K562 (cell line): ENCODE results near the gene KAT2B. TPM values are rescaled to one million over a fixed set of nuclear protein-coding genes. Genes with fewer than 3 reads are reported as not detected.

Experiments
- ATAC-seq: fragments of 200-7000 bp; cut with Tn5 transposase; 3 replicates; pipeline ENCODE4 v1.9.1; 2020; ENCODE audit warnings: moderate library complexity
- BruUV-seq: library from RNA; stranded (reverse); fragments of 400-500 nt; replicated peaks from 2 replicates; lab custom pipeline; 2021; lab: Mats Ljungman, UMichigan
- CTCF ChIA-PET: fragments of 300-600 bp; formaldehyde crosslinking; extraction: SDS; loops from one replicate; lab custom pipeline; 2021; ENCODE audit warnings: low intra/inter-chr PET ratio; lab: Yijun Ruan, JAX
- POLR2A ChIA-PET: fragments of 300-600, 350-650 bp; sonication (Branson Sonifier 250); formaldehyde crosslinking; extraction: SDS; loops from one replicate; lab custom pipeline; 2021; ENCODE audit warnings: antibody characterized with exemption, inconsistent platforms; lab: Yijun Ruan, JAX
- DNase-seq, 4 experiments: peaks; one replicate each; pipeline versions ENCODE4 v3.0.0 to v3.0.0-alpha.2; 2011 to 2018; ENCODE audit warnings: low spot score in 3 of 4, mixed read lengths in 3 of 4; ENCODE audit errors: extremely low read depth in 1 of 4
- FAIRE-seq: peaks from 2 replicates; lab custom pipeline; 2011; peaks lifted over from hg19 to GRCh38; lab: Jason Lieb, UNC
- H2AFZ ChIP-seq: 2 replicates; pipeline ENCODE4 v1.6.0; 2011; ENCODE audit warnings: low read depth, low read length, control low read depth, inconsistent platforms
- H3K27ac ChIP-seq: fragments of 200-600 bp; 3 replicates; pipeline ENCODE4 v1.8.0; 2011; ENCODE audit warnings: low read depth, mild to moderate bottlenecking, control low read depth, inconsistent platforms, low read length, moderate library complexity, mixed read lengths; ENCODE audit errors: extremely low read depth
- H3K27me3 ChIP-seq, 2 experiments: fragments of 300-600 bp in 1 of 2; 2 replicates in 1 of 2; 3 replicates in 1 of 2; pipeline versions ENCODE4 v1.6.0 to v1.8.0; 2011; ENCODE audit warnings: inconsistent platforms in 2 of 2, low read length in 2 of 2, mild to moderate bottlenecking in 1 of 2, mixed read lengths in 1 of 2, moderate library complexity in 1 of 2; ENCODE audit not compliant: control insufficient read depth in 2 of 2, insufficient read depth in 2 of 2
- H3K36me3 ChIP-seq: fragments of 300-600 bp; 3 replicates; pipeline ENCODE4 v1.8.0; 2011; ENCODE audit warnings: mild to moderate bottlenecking, low read length, inconsistent platforms; ENCODE audit not compliant: control insufficient read depth, insufficient read depth
- H3K4me1 ChIP-seq, 2 experiments: fragments of 200-600 bp in 1 of 2; replicated peaks in 1 of 2; 2 replicates in 1 of 2; 3 replicates in 1 of 2; pipeline versions ENCODE4 v1.5.1 to v1.8.0; 2011; ENCODE audit warnings: inconsistent platforms in 2 of 2, low read length in 2 of 2, mild to moderate bottlenecking in 1 of 2, mixed read lengths in 1 of 2, moderate library complexity in 1 of 2; ENCODE audit not compliant: control insufficient read depth in 2 of 2, insufficient read depth in 2 of 2
- H3K4me2 ChIP-seq: 2 replicates; pipeline ENCODE4 v1.6.1; 2011; ENCODE audit warnings: low read length, control low read depth, inconsistent platforms, mixed read lengths; ENCODE audit not compliant: insufficient read depth
- H3K4me3 ChIP-seq: fragments of 200-600 bp; sonication (generic), shearing (Covaris generic); 2 replicates; pipeline ENCODE4 v1.5.1; 2016; ENCODE audit warnings: control low read depth, inconsistent platforms
- H3K79me2 ChIP-seq: fragments of 200-600 bp; 3 replicates; pipeline ENCODE4 v1.8.0; 2011; ENCODE audit warnings: low read length, inconsistent platforms; ENCODE audit not compliant: control insufficient read depth, insufficient read depth
- H3K9ac ChIP-seq, 2 experiments: 2 replicates each; pipeline versions ENCODE4 v1.6.0 to v1.6.1; 2011; ENCODE audit warnings: low read depth in 2 of 2, low read length in 2 of 2, control low read depth in 1 of 2, inconsistent platforms in 1 of 2, mild to moderate bottlenecking in 1 of 2, mixed read lengths in 1 of 2; ENCODE audit not compliant: insufficient read depth in 1 of 2
- H3K9me1 ChIP-seq: one replicate; pipeline ENCODE4 v1.6.0; 2011; ENCODE audit warnings: inconsistent platforms, mild to moderate bottlenecking, low read length, moderate library complexity; ENCODE audit not compliant: control insufficient read depth, insufficient read depth
- H3K9me3 ChIP-seq: replicated peaks from 2 replicates; pipeline ENCODE4 v1.5.1; 2011; ENCODE audit warnings: low read depth, low read length, inconsistent platforms; ENCODE audit not compliant: control insufficient read depth, insufficient read depth
- H4K20me1 ChIP-seq: replicated peaks from 2 replicates; pipeline ENCODE4 v1.6.1; 2011; ENCODE audit warnings: low read length, inconsistent platforms, mixed read lengths; ENCODE audit not compliant: control insufficient read depth, insufficient read depth
- ARHGAP35 ChIP-seq: fragments of 450-650 bp; IDR thresholded peaks from 2 replicates; pipeline ENCODE4 v1.6.1; 2018; ENCODE audit not compliant: partially characterized antibody
- ARID2 ChIP-seq: fragments of 450-650 bp; IDR thresholded peaks from 2 replicates; pipeline ENCODE4 v1.6.1; 2017; ENCODE audit warnings: antibody characterized with exemption, mild to moderate bottlenecking
- CBFA2T2 ChIP-seq: fragments of 450-650 bp; conservative IDR thresholded peaks from 2 replicates; pipeline ENCODE4 v1.6.1; 2017; ENCODE audit warnings: mild to moderate bottlenecking
- CGGBP1 ChIP-seq: fragments of 250-450 bp; sonication (Bioruptor Pico); IDR thresholded peaks from 2 replicates; pipeline ENCODE4 v1.9.0; 2021; ENCODE audit warnings: mild to moderate bottlenecking
- GATAD2B ChIP-seq: fragments of 450-650 bp; IDR thresholded peaks from 2 replicates; pipeline ENCODE4 v1.6.1; 2017; ENCODE audit warnings: mild to moderate bottlenecking, borderline replicate concordance
- MAZ ChIP-seq, 2 experiments: fragments of 450-650 bp in 1 of 2; sonication (generic) in 1 of 2; formaldehyde crosslinking; IDR thresholded peaks in 1 of 2; conservative IDR thresholded peaks in 1 of 2; 2 replicates each; pipeline versions ENCODE4 v1.4.0 to v1.5.0; 2020; ENCODE audit warnings: mild to moderate bottlenecking in 1 of 2, missing genetic modification reagents in 1 of 2
- MYBL2 ChIP-seq, 2 experiments: fragments of 450-650 bp in 1 of 2; sonication (generic) in 1 of 2; formaldehyde crosslinking in 1 of 2; IDR thresholded peaks; 2 replicates each; pipeline versions ENCODE4 v1.6.1 to v1.8.1; 2017 to 2022; ENCODE audit warnings: borderline replicate concordance in 1 of 2, inconsistent platforms in 1 of 2, low read depth in 1 of 2, mild to moderate bottlenecking in 1 of 2, missing genetic modification reagents in 1 of 2, moderate library complexity in 1 of 2
- NCOA2 ChIP-seq, 2 experiments: fragments of 450-650 bp; IDR thresholded peaks; 2 replicates each; pipeline ENCODE4 v1.6.1; 2018; ENCODE audit warnings: mild to moderate bottlenecking in 2 of 2, moderate library complexity in 1 of 2; ENCODE audit not compliant: partially characterized antibody in 2 of 2
- SETDB1 ChIP-seq: IDR thresholded peaks from one replicate; pipeline ENCODE4 v1.6.1; 2012; ENCODE audit warnings: low read length, control low read depth, inconsistent platforms
- TAF15 ChIP-seq: fragments of 200-400 bp; formaldehyde crosslinking; IDR thresholded peaks from 2 replicates; pipeline ENCODE4 v1.6.1; 2017; ENCODE audit warnings: mild to moderate bottlenecking, low read depth, low read length, moderate library complexity
- TFAP4 ChIP-seq: sonication (generic); formaldehyde crosslinking; IDR thresholded peaks from 2 replicates; pipeline ENCODE4 v1.8.0; 2022; ENCODE audit warnings: missing genetic modification reagents, mild to moderate bottlenecking, moderate library complexity, borderline replicate concordance
- ZNF280B ChIP-seq: fragments of 250-450 bp; sonication (Bioruptor Pico); IDR thresholded peaks from 2 replicates; pipeline ENCODE4 v1.5.1; 2021; ENCODE audit warnings: mild to moderate bottlenecking
- WGBS: fragments of 100-300 bp; shearing (Covaris generic); methylation state at CpG from one replicate; pipeline ENCODE4 v1.1.6; 2016; ENCODE audit warnings: low coverage, mixed read lengths; ENCODE audit not compliant: insufficient coverage; ENCODE audit errors: missing lambda C conversion rate; 5-methylcytosine and 5-hydroxymethylcytosine counted together
- in situ Hi-C: fragments of 300-500 bp; cut with MboI; formaldehyde crosslinking; loops from 4 replicates; pipeline ENCODE4 v1.15.0; 2018; ENCODE audit warnings: inconsistent platforms, mixed read lengths
- intact Hi-C: fragments of 100-400 bp; cut with micrococcal nuclease; formaldehyde crosslinking; loops from 2 replicates; pipeline ENCODE4 v1.14.2; 2022
- polyA plus RNA-seq, 8 experiments: library from polyadenylated mRNA; depleted of rRNA in 4 of 8; stranded (reverse) in 5 of 8; unstranded in 3 of 8; fragments of >200 nt; fragmentation: Nextera tagmentation in 2 of 8; fragmentation: Illumina TruSeq in 1 of 8; extraction: Ambion mirVana in 2 of 8; extraction: Trizol in 1 of 8; gene quantifications; 2 replicates each; pipeline versions ENCODE4 v1.2.1 to v1.2.3, GENCODE V29; 2011 to 2014; ENCODE audit warnings: inconsistent platforms in 1 of 8, missing spikeins in 1 of 8
- total RNA-seq, 7 experiments: library from RNA; depleted of rRNA in 6 of 7; stranded (reverse); fragments of >200 nt in 6 of 7; fragmentation: Illumina TruSeq in 2 of 7; extraction: Trizol in 2 of 7; gene quantifications; 2 replicates each; pipeline versions ENCODE4 v1.2.1 to v1.2.3, GENCODE V29; 2011 to 2021; ENCODE audit warnings: low replicate concordance in 1 of 7

KAT2B gene
- total and polyA plus RNA-seq, 9 of the 15 experiments (the other 6 are each of a cell fraction or from before 2014, with no cell fraction given): 3.3 to 14.9 (median 12.2) TPM

- no peaks in the 10 kb centered on the region for H3K27me3 ChIP-seq
- H3K9ac ChIP-seq: no peak overlapping the region
- no peak overlapping the region for H3K4me2 ChIP-seq
- TF ChIP-seq SETDB1 (no peak), GATAD2B (no peak), CBFA2T2 (no peak), ARID2 (no peak), ARHGAP35 (no peak), MAZ (CRISPR knock-in tag; conservative IDR thresholded peaks at IDR 0.05 in 1 of 2, IDR thresholded peaks at IDR 0.05 in 1 of 2) (no peak), TFAP4 (CRISPR knock-in tag) (no peak), MYBL2 (IDR thresholded peaks at IDR 0.05; ENCODE audit: low read depth) (no peak), MYBL2 (CRISPR knock-in tag; IDR thresholded peaks at IDR 0.05; ENCODE audit: borderline replicate concordance) (no peak), CGGBP1 (CRISPR knock-in tag) (no peak), ZNF280B (CRISPR knock-in tag) (no peak), NCOA2 (IDR thresholded peaks at IDR 0.05; ENCODE audit: partially characterized antibody in 2 of 2) (no peak), TAF15 (no peak)
- H4K20me1 ChIP-seq: no peaks in the 10 kb centered on the region
- ChIA-PET POLR2A (interaction anchor here (0.5 to 1.4 kb wide), 3 partner anchors 9 to 41 kb away, joined by 3 to 6 read pairs (median 3); no protein-coding TSS in a partner anchor), CTCF (no interaction called here)
- no peaks in the 10 kb centered on the region for H3K9me1 ChIP-seq
- 21% methylated on average over 2 of the region's 2 CpGs for WGBS
- no peaks in the 10 kb centered on the region for H3K79me2 ChIP-seq
- H3K9me3 ChIP-seq: no peaks in the 10 kb centered on the region
- H3K4me3 ChIP-seq: no peak overlapping the region
- no peak for ATAC-seq
- no peaks in the 10 kb centered on the region for H3K36me3 ChIP-seq
- BruUV-seq: no TSS peak
- in situ Hi-C loops: no loop called here
- H2AFZ ChIP-seq: no peak overlapping the region
- no peak overlapping the region for H3K27ac ChIP-seq
- no peak for FAIRE-seq
- no peak for DNase-seq
- intact Hi-C loops: loop anchor here (5.0 kb wide), 1 partner anchor 43 kb away; no protein-coding TSS in a partner anchor
- no peaks in the 10 kb centered on the region for H3K4me1 ChIP-seq
Observed at GRCh38 chr3:19994796-19995195, 45.5 kb upstream of the KAT2B start.
